ENCODE data around the gene PEX14.

- no peak for TF ChIP-seq POLR2A (IDR thresholded peaks at IDR 0.05)
- TF ChIP-seq, protein P1, sequence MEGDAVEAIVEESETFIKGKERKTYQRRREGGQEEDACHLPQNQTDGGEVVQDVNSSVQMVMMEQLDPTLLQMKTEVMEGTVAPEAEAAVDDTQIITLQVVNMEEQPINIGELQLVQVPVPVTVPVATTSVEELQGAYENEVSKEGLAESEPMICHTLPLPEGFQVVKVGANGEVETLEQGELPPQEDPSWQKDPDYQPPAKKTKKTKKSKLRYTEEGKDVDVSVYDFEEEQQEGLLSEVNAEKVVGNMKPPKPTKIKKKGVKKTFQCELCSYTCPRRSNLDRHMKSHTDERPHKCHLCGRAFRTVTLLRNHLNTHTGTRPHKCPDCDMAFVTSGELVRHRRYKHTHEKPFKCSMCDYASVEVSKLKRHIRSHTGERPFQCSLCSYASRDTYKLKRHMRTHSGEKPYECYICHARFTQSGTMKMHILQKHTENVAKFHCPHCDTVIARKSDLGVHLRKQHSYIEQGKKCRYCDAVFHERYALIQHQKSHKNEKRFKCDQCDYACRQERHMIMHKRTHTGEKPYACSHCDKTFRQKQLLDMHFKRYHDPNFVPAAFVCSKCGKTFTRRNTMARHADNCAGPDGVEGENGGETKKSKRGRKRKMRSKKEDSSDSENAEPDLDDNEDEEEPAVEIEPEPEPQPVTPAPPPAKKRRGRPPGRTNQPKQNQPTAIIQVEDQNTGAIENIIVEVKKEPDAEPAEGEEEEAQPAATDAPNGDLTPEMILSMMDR (IDR thresholded peaks at IDR 0.05): no peak
Measured at GRCh38 chr1:10457875-10458274, 16.9 kb upstream of the PEX14 start.
